ENCODE data around the gene TAF1A. TPM values are rescaled to one million over a fixed set of nuclear protein-coding genes. Genes with fewer than 3 reads are reported as not detected.

Gene TAF1A
- total and polyA plus RNA-seq, 2 of the 8 experiments (the other 6 are each of a cell fraction or from before 2014, with no cell fraction given) = 3.3 to 16.7 TPM

GRCh38 chr1:222624214-222624613 is 34.5 kb upstream of the TAF1A start:
- H2BK20ac ChIP-seq (ENCODE audit: low read length) = no peak overlapping the region
- H3K4ac ChIP-seq (replicated peaks; ENCODE audit: insufficient read length, low read depth, low read length) = no peak overlapping the region
- H2AFZ ChIP-seq (ENCODE audit: low read length) = no peak overlapping the region
- no peak overlapping the region for H3K18ac ChIP-seq (ENCODE audit: extremely low read depth, low read length)
- peaks cover 0 to 4% (median 1%) of the 10 kb centered on the region in 4 experiments; a peak in 3 of 7 replicates for H3K4me1 ChIP-seq (replicated peaks in 1 of 4; ENCODE audit: control insufficient read depth in 3 of 4, insufficient read depth in 4 of 4, low read length in 3 of 4)
- DNase-seq (ENCODE audit: low read depth in 1 of 2, low spot score in 2 of 2) = no peak
- no peaks in the 10 kb centered on the region for H3K27me3 ChIP-seq (replicated peaks in 1 of 4; ENCODE audit: control insufficient read depth in 3 of 4, extremely low read depth in 1 of 4, insufficient read depth in 3 of 4, low read length in 3 of 4)
- TF ChIP-seq BACH1 (IDR thresholded peaks at IDR 0.05; ENCODE audit: low read length) (no peak), NRF1 (IDR thresholded peaks at IDR 0.05; ENCODE audit: low read depth, low read length) (no peak), CEBPB (IDR thresholded peaks at IDR 0.05; ENCODE audit: low read depth, low read length) (no peak), SP2 (IDR thresholded peaks at IDR 0.05; ENCODE audit: low read length) (no peak), CTBP2 (IDR thresholded peaks at IDR 0.05; ENCODE audit: borderline replicate concordance, insufficient read depth, insufficient read length, low read length) (no peak), TBP (IDR thresholded peaks at IDR 0.05; ENCODE audit: low read depth, low read length) (no peak), EP300 (IDR thresholded peaks at IDR 0.05; ENCODE audit: borderline replicate concordance in 1 of 2, low read depth in 2 of 2, low read length in 2 of 2) (no peak), RFX5 (IDR thresholded peaks at IDR 0.05; ENCODE audit: borderline replicate concordance, low read depth, low read length) (no peak), EGR1 (IDR thresholded peaks at IDR 0.05; ENCODE audit: borderline replicate concordance, low read depth, low read length) (no peak), CHD2 (IDR thresholded peaks at IDR 0.05; ENCODE audit: low read length) (no peak), KDM4A (IDR thresholded peaks at IDR 0.05; ENCODE audit: low read depth, low read length, severe bottlenecking) (no peak), MAX (IDR thresholded peaks at IDR 0.05) (no peak)
- no peak overlapping the region for H3K23ac ChIP-seq (ENCODE audit: insufficient read length)
- no peak overlapping the region for H3K14ac ChIP-seq (ENCODE audit: insufficient read length)
- H2BK5ac ChIP-seq (ENCODE audit: low read depth, low read length) = no peak overlapping the region
- H4K20me1 ChIP-seq (replicated peaks in 1 of 2; ENCODE audit: control insufficient read depth in 1 of 2, insufficient read depth in 2 of 2, low read length in 2 of 2) = peaks cover 2 to 3% of the 10 kb centered on the region in 2 experiments
- no peak overlapping the region for H2BK120ac ChIP-seq (replicated peaks; ENCODE audit: low read depth, low read length)
- 91% methylated on average over 7 of the region's 7 CpGs; no CpG with 5 or more reads in 1 of the 2 experiments for WGBS, 2 experiments (ENCODE audit: extremely low coverage in 1 of 2, insufficient coverage in 1 of 2, insufficient read length in 1 of 2, insufficient replicate concordance in 2 of 2, low coverage in 1 of 2, low lambda C conversion rate in 2 of 2, missing lambda C conversion rate in 1 of 2)
- H2AK5ac ChIP-seq (ENCODE audit: low read depth, low read length) = no peak overlapping the region
- H3K9me3 ChIP-seq (ENCODE audit: insufficient read depth in 2 of 2, low read depth in 1 of 2, low read length in 1 of 2) = no peaks in the 10 kb centered on the region
- no peak overlapping the region for H4K91ac ChIP-seq (replicated peaks; ENCODE audit: insufficient read length, low read length)
- H3K36me3 ChIP-seq (ENCODE audit: control insufficient read depth in 2 of 4, insufficient read depth in 4 of 4, low read length in 3 of 4) = peaks cover 12 to 49% (median 42%) of the 10 kb centered on the region in 4 experiments
- no peak overlapping the region for H3K4me2 ChIP-seq (ENCODE audit: insufficient read depth in 1 of 2, low read depth in 2 of 2, low read length in 2 of 2)
- peaks cover 4% of the 10 kb centered on the region for H3K79me1 ChIP-seq (ENCODE audit: low read depth, low read length)
- peaks cover 0 to 22% of the 10 kb centered on the region in 2 experiments; a peak in 3 of 4 replicates for H3K79me2 ChIP-seq (ENCODE audit: control insufficient read depth in 1 of 2, insufficient read depth in 2 of 2, low read length in 2 of 2)
- no peak for FAIRE-seq
- H3K23me2 ChIP-seq (ENCODE audit: low read depth, low read length) = no peaks in the 10 kb centered on the region
- H3K56ac ChIP-seq (replicated peaks; ENCODE audit: insufficient read length, low read depth, low read length) = no peak overlapping the region
- no peak overlapping the region for H3K9ac ChIP-seq (replicated peaks in 1 of 4; ENCODE audit: extremely low read depth in 1 of 4, low read depth in 3 of 4, low read length in 3 of 4)
- H2BK15ac ChIP-seq (ENCODE audit: low read length) = no peak overlapping the region
- H3K27ac ChIP-seq (ENCODE audit: low read depth, low read length) = no peak overlapping the region
- no peak overlapping the region for H4K5ac ChIP-seq (ENCODE audit: insufficient read length, low read depth, low read length)
- CTCF ChIA-PET (ENCODE audit: partially characterized antibody) = interaction anchor here (0.6 to 1.2 kb wide), 2 partner anchors 10 to 469 kb away, joined by 4 to 5 read pairs; no protein-coding TSS in a partner anchor
- H4K8ac ChIP-seq (ENCODE audit: extremely low read depth, insufficient read depth, low read length) = no peak overlapping the region
- H3K4me3 ChIP-seq (ENCODE audit: extremely low read depth in 1 of 4, insufficient read depth in 2 of 4, low read depth in 3 of 4, low read length in 4 of 4) = no peak overlapping the region
- POLR2A ChIA-PET (ENCODE audit: partially characterized antibody) = no interaction called here
- H2BK12ac ChIP-seq (ENCODE audit: low read depth, low read length) = no peak overlapping the region
